NCI-H2227 (cell line): Measurements from ENCODE around the gene CLEC16A.
A peak's percentile ranks its signal among the peaks of the same experiment; 100 is the strongest.

Experiments
- DNase-seq: peaks from one replicate; lab custom pipeline; 2025; ENCODE audit not compliant: unreplicated experiment; lab: John Stamatoyannopoulos, UW

CLEC16A gene

GRCh38 chr16:10988164-10988803, 43.9 kb downstream of the CLEC16A start:
- no peak for DNase-seq

GRCh38 chr16:10988879-10989278, 44.5 kb downstream of the CLEC16A start:
- DNase-seq, result no peak

- DNase-seq, result no peak
Measured at GRCh38 chr16:10989559-10989958, 45.2 kb downstream of the CLEC16A start.

GRCh38 chr16:10990378-10990777, 46.0 kb downstream of the CLEC16A start:
- DNase-seq, result no peak

- no peak for DNase-seq
Measured at GRCh38 chr16:10992112-10992511, 47.7 kb downstream of the CLEC16A start.

GRCh38 chr16:10992797-10993196, 48.4 kb downstream of the CLEC16A start:
- no peak for DNase-seq

- DNase-seq, result no peak
Measured at GRCh38 chr16:10993649-10994048, 49.3 kb downstream of the CLEC16A start.

- DNase-seq, result no peak
Measured at GRCh38 chr16:10994571-10994970, 50.2 kb downstream of the CLEC16A start.

- DNase-seq, result no peak
Measured at GRCh38 chr16:10995565-10995964, 51.2 kb downstream of the CLEC16A start.

GRCh38 chr16:10997485-10997884, 53.1 kb downstream of the CLEC16A start:
- DNase-seq, result no peak

GRCh38 chr16:10999300-10999699, 54.9 kb downstream of the CLEC16A start:
- no peak for DNase-seq

GRCh38 chr16:11001611-11002010, 57.2 kb downstream of the CLEC16A start:
- no peak for DNase-seq

GRCh38 chr16:11003141-11003540, 58.8 kb downstream of the CLEC16A start:
- DNase-seq, result no peak

- DNase-seq, result no peak
Measured at GRCh38 chr16:11004351-11004750, 60.0 kb downstream of the CLEC16A start.

GRCh38 chr16:11004973-11005610, 60.7 kb downstream of the CLEC16A start:
- no peak for DNase-seq

- DNase-seq, result no peak
Measured at GRCh38 chr16:11005611-11005975, 61.2 kb downstream of the CLEC16A start.

- DNase-seq, result no peak
Measured at GRCh38 chr16:11006656-11007055, 62.3 kb downstream of the CLEC16A start.

GRCh38 chr16:11007714-11008280, 63.4 kb downstream of the CLEC16A start:
- peak; percentile 85 for DNase-seq

- DNase-seq, result no peak
Measured at GRCh38 chr16:11009027-11009755, 64.8 kb downstream of the CLEC16A start.

GRCh38 chr16:11010575-11011221, 66.3 kb downstream of the CLEC16A start:
- no peak for DNase-seq

- no peak for DNase-seq
Measured at GRCh38 chr16:11011326-11011725, 67.0 kb downstream of the CLEC16A start.
